ENCODE measurements around the gene SND1.

GRCh38 chr7:128120116-128120515 lies 468.1 kb downstream of the SND1 start:
- TF ChIP-seq ARNTL (CRISPR knock-in tag; IDR thresholded peaks at IDR 0.05; ENCODE audit: borderline replicate concordance, low read depth) (no peak), ISL1 (CRISPR knock-in tag; IDR thresholded peaks at IDR 0.05) (no peak), ZNF8 (CRISPR knock-in tag; IDR thresholded peaks at IDR 0.05) (no peak), TOX (CRISPR knock-in tag; IDR thresholded peaks at IDR 0.05; ENCODE audit: borderline replicate concordance) (no peak), PATZ1 (CRISPR knock-in tag; IDR thresholded peaks at IDR 0.05; ENCODE audit: borderline replicate concordance) (no peak), GLIS3 (CRISPR knock-in tag; IDR thresholded peaks at IDR 0.05) (no peak), ZFP3 (CRISPR knock-in tag; IDR thresholded peaks at IDR 0.05) (no peak), CSDC2 (CRISPR knock-in tag; IDR thresholded peaks at IDR 0.05) (no peak)
- TF ChIP-seq, protein P1, sequence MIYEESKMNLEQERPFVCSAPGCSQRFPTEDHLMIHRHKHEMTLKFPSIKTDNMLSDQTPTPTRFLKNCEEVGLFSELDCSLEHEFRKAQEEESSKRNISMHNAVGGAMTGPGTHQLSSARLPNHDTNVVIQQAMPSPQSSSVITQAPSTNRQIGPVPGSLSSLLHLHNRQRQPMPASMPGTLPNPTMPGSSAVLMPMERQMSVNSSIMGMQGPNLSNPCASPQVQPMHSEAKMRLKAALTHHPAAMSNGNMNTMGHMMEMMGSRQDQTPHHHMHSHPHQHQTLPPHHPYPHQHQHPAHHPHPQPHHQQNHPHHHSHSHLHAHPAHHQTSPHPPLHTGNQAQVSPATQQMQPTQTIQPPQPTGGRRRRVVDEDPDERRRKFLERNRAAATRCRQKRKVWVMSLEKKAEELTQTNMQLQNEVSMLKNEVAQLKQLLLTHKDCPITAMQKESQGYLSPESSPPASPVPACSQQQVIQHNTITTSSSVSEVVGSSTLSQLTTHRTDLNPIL (CRISPR knock-in tag; IDR thresholded peaks at IDR 0.05; ENCODE audit: low read depth): no peak
